ENCODE results near the gene MAGI2.

GRCh38 chr7:78124216-78124615, 1329.3 kb downstream of the MAGI2 start:
- TF ChIP-seq POLR2AphosphoS5 (IDR thresholded peaks at IDR 0.05; ENCODE audit: low read depth) (no peak), REST (IDR thresholded peaks at IDR 0.05; ENCODE audit: unreplicated experiment) (no peak), CTCF (conservative IDR thresholded peaks at IDR 0.05; ENCODE audit: low read depth in 2 of 2) (no peak), EZH2 (IDR thresholded peaks at IDR 0.05; ENCODE audit: low read depth, unreplicated experiment) (no peak)
